Transverse colon (tissue), 4 donors: ENCODE data around the gene CA12. TPM values are rescaled to one million over a fixed set of nuclear protein-coding genes. Genes with fewer than 3 reads are reported as not detected.

ENCODE experiments used
- DNase-seq: peaks from one replicate; pipeline ENCODE4 v3.0.0-alpha.2; 2019
- H3K27ac ChIP-seq, 4 donors: fragments of 200-600 bp; sonication (generic); 2 replicates each; pipeline ENCODE4 v1.5.1; 2016 to 2018; ENCODE audit warnings: inconsistent platforms in 4 of 4
- H3K27me3 ChIP-seq: fragments of 200-600 bp; sonication (generic); 2 replicates; pipeline ENCODE4 v1.5.1; 2017; ENCODE audit warnings: inconsistent platforms
- H3K36me3 ChIP-seq, 4 donors: fragments of 200-600 bp; sonication (generic); 2 replicates each; pipeline ENCODE4 v1.5.1; 2017 to 2019; ENCODE audit warnings: inconsistent platforms in 4 of 4
- H3K4me1 ChIP-seq, 4 donors: fragments of 200-600 bp; sonication (generic); 2 replicates each; pipeline ENCODE4 v1.5.1; 2017 to 2020; ENCODE audit warnings: inconsistent platforms in 4 of 4
- H3K4me3 ChIP-seq, 4 donors: fragments of 200-600 bp; sonication (generic); 1 replicate in 1 of 4; 2 replicates in 3 of 4; pipeline versions ENCODE4 v1.5.1 to v1.6.1; 2017 to 2019; ENCODE audit warnings: inconsistent platforms in 4 of 4
- H3K9me3 ChIP-seq, 2 donors: fragments of 200-600 bp; sonication (generic); 2 replicates each; pipeline ENCODE4 v1.5.1; 2017 to 2019; ENCODE audit warnings: inconsistent platforms in 2 of 2
- CTCF ChIP-seq, 5 experiments: fragments of 200-600 bp in 3 of 5; fragments of 450-650 bp in 2 of 5; sonication (generic) in 3 of 5; IDR thresholded peaks; 1 replicate in 2 of 5; 2 replicates in 3 of 5; pipeline ENCODE4 v1.5.1; 2016 to 2017; ENCODE audit warnings: antibody characterized with exemption in 5 of 5, inconsistent platforms in 3 of 5, mild to moderate bottlenecking in 2 of 5, moderate library complexity in 1 of 5
- EP300 ChIP-seq: sonication (generic); formaldehyde crosslinking; IDR thresholded peaks from one replicate; pipeline ENCODE4 v1.6.1; 2017; ENCODE audit warnings: antibody characterized with exemption, low read depth
- POLR2A ChIP-seq: fragments of 450-650 bp; IDR thresholded peaks from one replicate; pipeline ENCODE4 v1.6.1; 2016; ENCODE audit warnings: antibody characterized with exemption, mild to moderate bottlenecking, moderate library complexity
- POLR2AphosphoS5 ChIP-seq, 3 donors: sonication (generic); formaldehyde crosslinking; IDR thresholded peaks; one replicate each; pipeline ENCODE4 v1.6.1; 2016; ENCODE audit warnings: antibody characterized with exemption in 3 of 3
- WGBS, 2 donors: methylation state at CpG; one replicate each; pipeline ENCODE4 v1.1.5; 2018; ENCODE audit warnings: low coverage in 1 of 2; 5-methylcytosine and 5-hydroxymethylcytosine counted together
- in situ Hi-C, 4 donors: fragments of 200-750 bp; cut with MboI; loops; one replicate each; pipeline versions ENCODE4 v1.15.0 to v1.15.1; 2017; ENCODE audit warnings: low sequenced_read_pairs in 3 of 4, low pct_ligation_motif_present in 1 of 4, low pct_unique_long_range_greater_than_20kb in 1 of 4
- intact Hi-C: fragments of 100-400 bp; cut with DNase I; formaldehyde crosslinking; loops from one replicate; pipeline ENCODE4 v1.15.1; 2023; ENCODE audit warnings: low total_unique reads
- total RNA-seq, 4 donors: library from RNA; depleted of rRNA; stranded (reverse); fragments of >200 nt; gene quantifications; one replicate each; pipeline ENCODE4 v1.1.0, GENCODE V29; 2016

The CA12 gene
- total RNA-seq, 4 donors from 2014 or later, result 121 to 392 (median 329) TPM

- H3K27me3 ChIP-seq, result no peaks in the 10 kb centered on the region
- no peak overlapping the region for H3K4me3 ChIP-seq
- no peaks in the 10 kb centered on the region for H3K36me3 ChIP-seq
- peak; percentile 43 for DNase-seq
- WGBS, 2 donors, result 72 to 84% methylated on average over 5 to 8 of the region's 8 CpGs
- TF ChIP-seq POLR2AphosphoS5 (IDR thresholded peaks at IDR 0.05), result peak in 1 of 3 donors; percentile 23
- no peak for TF ChIP-seq EP300
- no peak for TF ChIP-seq CTCF (IDR thresholded peaks at IDR 0.05)
- no peak for TF ChIP-seq POLR2A
- H3K9me3 ChIP-seq, result no peaks in the 10 kb centered on the region
- peak overlapping the region; percentile 51 to 67 (median 62) for H3K27ac ChIP-seq
- H3K4me1 ChIP-seq, result peaks cover 3 to 26% (median 12%) of the 10 kb centered on the region in 4 donors
- intact Hi-C loops, result no loop called here
- in situ Hi-C loops, result no loop called here
These were observed 14.7 kb upstream of the CA12 start for GRCh38 chr15:63396152-63396928.

GRCh38 chr15:63395730-63396151 is 14.1 kb upstream of the CA12 start:
- H3K4me3 ChIP-seq, result no peak overlapping the region
- no peak for DNase-seq
- peaks cover 3 to 32% (median 16%) of the 10 kb centered on the region in 4 donors for H3K4me1 ChIP-seq
- intact Hi-C loops, result no loop called here
- in situ Hi-C loops, result no loop called here
- WGBS, 2 donors, result 63 to 71% methylated on average over 4 of the region's 4 CpGs
- H3K36me3 ChIP-seq, result no peaks in the 10 kb centered on the region
- H3K9me3 ChIP-seq, result no peaks in the 10 kb centered on the region
- no peaks in the 10 kb centered on the region for H3K27me3 ChIP-seq
- H3K27ac ChIP-seq, result peak overlapping the region in 3 of 4 donors; percentile 60 to 67 (median 64)
- TF ChIP-seq POLR2AphosphoS5 (IDR thresholded peaks at IDR 0.05), result no peak

GRCh38 chr15:63392361-63393009 is 10.8 kb upstream of the CA12 start:
- Histone ChIP-seq H3K27ac (peak overlapping the region in 3 of 4 donors; percentile 12 to 51 (median 35)), H3K4me1 (peaks cover 6 to 44% (median 25%) of the 10 kb centered on the region in 4 donors), H3K9me3 (no peaks in the 10 kb centered on the region), H3K36me3 (no peaks in the 10 kb centered on the region), H3K27me3 (no peaks in the 10 kb centered on the region), H3K4me3 (peak overlapping the region in 1 of 4 donors; percentile 18)
- TF ChIP-seq POLR2A, result no peak
- no peak for TF ChIP-seq EP300
- no peak for TF ChIP-seq POLR2AphosphoS5 (IDR thresholded peaks at IDR 0.05)
- TF ChIP-seq CTCF (IDR thresholded peaks at IDR 0.05), result no peak
- DNase-seq, result no peak
- WGBS, 2 donors, result 22 to 23% methylated on average over 7 of the region's 7 CpGs
- in situ Hi-C loops, result no loop called here
- intact Hi-C loops, result no loop called here

- H3K4me3 ChIP-seq, result no peak overlapping the region
- no peaks in the 10 kb centered on the region for H3K27me3 ChIP-seq
- peaks cover 2 to 37% (median 25%) of the 10 kb centered on the region in 4 donors for H3K4me1 ChIP-seq
- intact Hi-C loops (no loop called here), in situ Hi-C loops (no loop called here)
- TF ChIP-seq CTCF (IDR thresholded peaks at IDR 0.05) (no peak), POLR2A (no peak), EP300 (no peak), POLR2AphosphoS5 (IDR thresholded peaks at IDR 0.05) (no peak)
- H3K36me3 ChIP-seq, result no peaks in the 10 kb centered on the region
- DNase-seq, result no peak
- WGBS, 2 donors, result 69 to 82% methylated on average over 3 to 6 of the region's 6 CpGs
- H3K27ac ChIP-seq, result peak overlapping the region in 3 of 4 donors; percentile 2 to 51 (median 35)
- no peaks in the 10 kb centered on the region for H3K9me3 ChIP-seq
These were observed 10.2 kb upstream of the CA12 start for GRCh38 chr15:63391669-63392360.
